AG09309 (cell line): ENCODE measurements around the gene NCMAP.
"Not testable (repeated sequence)": the region's sequence is repeated elsewhere in the genome, so short reads cannot be mapped to it uniquely, and the experiment has no call there.

Source experiments
- DNase-seq: peaks from one replicate; pipeline ENCODE4 v3.0.0-alpha.2; 2010; ENCODE audit warnings: low read depth
- H3K4me3 ChIP-seq: 2 replicates; pipeline ENCODE4 v1.5.1; 2011; ENCODE audit warnings: mild to moderate bottlenecking, low read depth, low read length, moderate library complexity; ENCODE audit not compliant: control insufficient read depth
- CTCF ChIP-seq: IDR thresholded peaks from 2 replicates; pipeline ENCODE4 v1.5.1; 2011; ENCODE audit warnings: mild to moderate bottlenecking, low read depth, low read length, inconsistent platforms; ENCODE audit not compliant: insufficient read depth, control insufficient read depth; ENCODE audit errors: missing control alignments

The NCMAP gene

GRCh38 chr1:24544239-24544638, 11.6 kb upstream of the NCMAP start:
- no peak overlapping the region for H3K4me3 ChIP-seq
- no peak for DNase-seq

GRCh38 chr1:24545662-24546061, 10.2 kb upstream of the NCMAP start:
- no peak for DNase-seq
- H3K4me3 ChIP-seq, result no peak overlapping the region
- no peak for TF ChIP-seq CTCF

More at GRCh38 chr1:24544239-24544638, 11.6 kb upstream of the NCMAP start:
- no peak for TF ChIP-seq CTCF

- TF ChIP-seq CTCF, result no peak
Measured at GRCh38 chr1:24547195-24547594, 8.7 kb upstream of the NCMAP start.

GRCh38 chr1:24548070-24548469, 7.8 kb upstream of the NCMAP start:
- TF ChIP-seq CTCF, result no peak
- H3K4me3 ChIP-seq, result no peak overlapping the region
- no peak for DNase-seq

More at GRCh38 chr1:24547195-24547594, 8.7 kb upstream of the NCMAP start:
- no peak for DNase-seq
- H3K4me3 ChIP-seq, result no peak overlapping the region

- not testable (repeated sequence) for H3K4me3 ChIP-seq, DNase-seq
Measured at GRCh38 chr1:24549210-24549609, 6.7 kb upstream of the NCMAP start.

GRCh38 chr1:24551290-24551959, 4.5 kb upstream of the NCMAP start:
- H3K4me3 ChIP-seq, result no peak overlapping the region
- DNase-seq, result no peak
- TF ChIP-seq CTCF, result no peak

- no peak for TF ChIP-seq CTCF
- H3K4me3 ChIP-seq, result no peak overlapping the region
- DNase-seq, result no peak
Measured at GRCh38 chr1:24551960-24552571, 3.8 kb upstream of the NCMAP start.
